ENCODE measurements around the gene CCDC71.

Gene CCDC71

GRCh38 chr3:49166752-49167556, 823 bp upstream of the CCDC71 start:
- TF ChIP-seq OSR1 (CRISPR knock-in tag; IDR thresholded peaks at IDR 0.05) (no peak), ZNF70 (CRISPR knock-in tag; IDR thresholded peaks at IDR 0.05) (no peak), GLIS3 (CRISPR knock-in tag; IDR thresholded peaks at IDR 0.05) (no peak), RARB (CRISPR knock-in tag; IDR thresholded peaks at IDR 0.05) (no peak), POU6F1 (CRISPR knock-in tag; IDR thresholded peaks at IDR 0.05; ENCODE audit: borderline replicate concordance, low read depth) (no peak), ZFP30 (CRISPR knock-in tag; IDR thresholded peaks at IDR 0.05) (no peak), ISL1 (CRISPR knock-in tag; IDR thresholded peaks at IDR 0.05) (no peak), ZFP3 (CRISPR knock-in tag; IDR thresholded peaks at IDR 0.05) (no peak), ZNF8 (CRISPR knock-in tag; IDR thresholded peaks at IDR 0.05) (no peak), CREB5 (CRISPR knock-in tag; IDR thresholded peaks at IDR 0.05; ENCODE audit: low read depth) (no peak), ZNF565 (CRISPR knock-in tag; conservative IDR thresholded peaks at IDR 0.05; ENCODE audit: low read depth) (no peak), PPARA (CRISPR knock-in tag; IDR thresholded peaks at IDR 0.05; ENCODE audit: borderline replicate concordance) (no peak), CSDC2 (CRISPR knock-in tag; IDR thresholded peaks at IDR 0.05) (no peak)
- TF ChIP-seq, protein P1, sequence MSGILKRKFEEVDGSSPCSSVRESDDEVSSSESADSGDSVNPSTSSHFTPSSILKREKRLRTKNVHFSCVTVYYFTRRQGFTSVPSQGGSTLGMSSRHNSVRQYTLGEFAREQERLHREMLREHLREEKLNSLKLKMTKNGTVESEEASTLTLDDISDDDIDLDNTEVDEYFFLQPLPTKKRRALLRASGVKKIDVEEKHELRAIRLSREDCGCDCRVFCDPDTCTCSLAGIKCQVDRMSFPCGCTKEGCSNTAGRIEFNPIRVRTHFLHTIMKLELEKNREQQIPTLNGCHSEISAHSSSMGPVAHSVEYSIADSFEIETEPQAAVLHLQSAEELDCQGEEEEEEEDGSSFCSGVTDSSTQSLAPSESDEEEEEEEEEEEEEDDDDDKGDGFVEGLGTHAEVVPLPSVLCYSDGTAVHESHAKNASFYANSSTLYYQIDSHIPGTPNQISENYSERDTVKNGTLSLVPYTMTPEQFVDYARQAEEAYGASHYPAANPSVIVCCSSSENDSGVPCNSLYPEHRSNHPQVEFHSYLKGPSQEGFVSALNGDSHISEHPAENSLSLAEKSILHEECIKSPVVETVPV (CRISPR knock-in tag; IDR thresholded peaks at IDR 0.05): no peak
- TF ChIP-seq, protein P2, sequence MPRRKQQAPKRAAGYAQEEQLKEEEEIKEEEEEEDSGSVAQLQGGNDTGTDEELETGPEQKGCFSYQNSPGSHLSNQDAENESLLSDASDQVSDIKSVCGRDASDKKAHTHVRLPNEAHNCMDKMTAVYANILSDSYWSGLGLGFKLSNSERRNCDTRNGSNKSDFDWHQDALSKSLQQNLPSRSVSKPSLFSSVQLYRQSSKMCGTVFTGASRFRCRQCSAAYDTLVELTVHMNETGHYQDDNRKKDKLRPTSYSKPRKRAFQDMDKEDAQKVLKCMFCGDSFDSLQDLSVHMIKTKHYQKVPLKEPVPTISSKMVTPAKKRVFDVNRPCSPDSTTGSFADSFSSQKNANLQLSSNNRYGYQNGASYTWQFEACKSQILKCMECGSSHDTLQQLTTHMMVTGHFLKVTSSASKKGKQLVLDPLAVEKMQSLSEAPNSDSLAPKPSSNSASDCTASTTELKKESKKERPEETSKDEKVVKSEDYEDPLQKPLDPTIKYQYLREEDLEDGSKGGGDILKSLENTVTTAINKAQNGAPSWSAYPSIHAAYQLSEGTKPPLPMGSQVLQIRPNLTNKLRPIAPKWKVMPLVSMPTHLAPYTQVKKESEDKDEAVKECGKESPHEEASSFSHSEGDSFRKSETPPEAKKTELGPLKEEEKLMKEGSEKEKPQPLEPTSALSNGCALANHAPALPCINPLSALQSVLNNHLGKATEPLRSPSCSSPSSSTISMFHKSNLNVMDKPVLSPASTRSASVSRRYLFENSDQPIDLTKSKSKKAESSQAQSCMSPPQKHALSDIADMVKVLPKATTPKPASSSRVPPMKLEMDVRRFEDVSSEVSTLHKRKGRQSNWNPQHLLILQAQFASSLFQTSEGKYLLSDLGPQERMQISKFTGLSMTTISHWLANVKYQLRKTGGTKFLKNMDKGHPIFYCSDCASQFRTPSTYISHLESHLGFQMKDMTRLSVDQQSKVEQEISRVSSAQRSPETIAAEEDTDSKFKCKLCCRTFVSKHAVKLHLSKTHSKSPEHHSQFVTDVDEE (CRISPR knock-in tag; IDR thresholded peaks at IDR 0.05): no peak
- ATAC-seq: no peak

GRCh38 chr3:49164983-49165720, 979 bp downstream of the CCDC71 start:
- TF ChIP-seq OSR1 (CRISPR knock-in tag; IDR thresholded peaks at IDR 0.05) (no peak), ZNF70 (CRISPR knock-in tag; IDR thresholded peaks at IDR 0.05) (no peak), PATZ1 (CRISPR knock-in tag; IDR thresholded peaks at IDR 0.05; ENCODE audit: borderline replicate concordance) (no peak)
- peak; percentile 9; the same call in 1 of the 3 replicates for ATAC-seq

DNA sequence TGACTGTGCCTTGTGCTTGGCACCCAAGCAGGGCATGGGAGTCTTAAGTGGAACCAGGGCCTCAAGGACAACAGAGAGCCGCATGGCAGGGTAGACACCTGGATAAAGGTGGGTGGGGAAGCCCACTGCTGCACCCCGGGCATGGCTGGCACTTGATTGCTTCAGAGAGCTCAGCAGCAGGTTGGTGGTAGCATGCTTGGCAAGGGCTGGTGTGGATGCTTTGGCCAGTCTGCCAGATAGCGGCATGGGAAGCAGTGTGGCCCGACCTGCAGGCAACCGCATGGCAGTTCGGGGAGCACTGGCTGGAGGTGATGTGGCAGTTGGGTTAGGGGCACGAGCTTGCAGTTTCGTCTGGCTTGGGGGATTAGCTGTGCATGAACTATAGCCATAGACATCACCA, 2.5 kb downstream of the CCDC71 start:
- ATAC-seq: no peak
- TF ChIP-seq OSR1 (CRISPR knock-in tag; IDR thresholded peaks at IDR 0.05): no peak
- no peak for TF ChIP-seq ISL1 (CRISPR knock-in tag; IDR thresholded peaks at IDR 0.05)
- TF ChIP-seq RARB (CRISPR knock-in tag; IDR thresholded peaks at IDR 0.05): no peak
- TF ChIP-seq BACH2 (CRISPR knock-in tag; IDR thresholded peaks at IDR 0.05; ENCODE audit: borderline replicate concordance): no peak
- TF ChIP-seq ARNTL (CRISPR knock-in tag; IDR thresholded peaks at IDR 0.05; ENCODE audit: borderline replicate concordance, low read depth): no peak
- TF ChIP-seq, protein P2 (CRISPR knock-in tag; IDR thresholded peaks at IDR 0.05): no peak
- no peak for TF ChIP-seq PATZ1 (CRISPR knock-in tag; IDR thresholded peaks at IDR 0.05; ENCODE audit: borderline replicate concordance)
- no peak for TF ChIP-seq CREB5 (CRISPR knock-in tag; IDR thresholded peaks at IDR 0.05; ENCODE audit: low read depth)
- TF ChIP-seq ZFP30 (CRISPR knock-in tag; IDR thresholded peaks at IDR 0.05): no peak
- TF ChIP-seq ZFP3 (CRISPR knock-in tag; IDR thresholded peaks at IDR 0.05): no peak
- TF ChIP-seq ZNF565 (CRISPR knock-in tag; conservative IDR thresholded peaks at IDR 0.05; ENCODE audit: low read depth): no peak

All from SK-N-SH treated with all-trans-retinoic acid at 6 μM for 48 hours (cell line).